A673 (cell line): Measurements from ENCODE around the gene HES1.

Experiments used
- CTCF ChIP-seq: fragments of 300-800, 200-600 bp; sonication (generic); conservative IDR thresholded peaks from 2 replicates; pipeline ENCODE4 v1.5.1; 2017; ENCODE audit warnings: low read depth, mild to moderate bottlenecking, antibody characterized with exemption, low read length, moderate library complexity, mixed read lengths
- EZH2 ChIP-seq: fragments of 200-600 bp; sonication (generic); IDR thresholded peaks from 2 replicates; pipeline ENCODE4 v1.6.1; 2017; ENCODE audit warnings: borderline replicate concordance, low read depth, mild to moderate bottlenecking, mixed read lengths, antibody characterized with exemption, low read length; ENCODE audit not compliant: poor library complexity, severe bottlenecking

GRCh38 chr3:194163697-194164096 lies 27.7 kb downstream of the HES1 start:
- TF ChIP-seq CTCF (no peak), EZH2 (no peak)
